ENCODE measurements around the gene MIOX. TPM values are rescaled to one million over a fixed set of nuclear protein-coding genes. Genes with fewer than 3 reads are reported as not detected.
A peak's percentile ranks its signal among the peaks of the same experiment; 100 is the strongest.

Gene MIOX
- total RNA-seq, 2 donors from 2014 or later = not detected

DNA sequence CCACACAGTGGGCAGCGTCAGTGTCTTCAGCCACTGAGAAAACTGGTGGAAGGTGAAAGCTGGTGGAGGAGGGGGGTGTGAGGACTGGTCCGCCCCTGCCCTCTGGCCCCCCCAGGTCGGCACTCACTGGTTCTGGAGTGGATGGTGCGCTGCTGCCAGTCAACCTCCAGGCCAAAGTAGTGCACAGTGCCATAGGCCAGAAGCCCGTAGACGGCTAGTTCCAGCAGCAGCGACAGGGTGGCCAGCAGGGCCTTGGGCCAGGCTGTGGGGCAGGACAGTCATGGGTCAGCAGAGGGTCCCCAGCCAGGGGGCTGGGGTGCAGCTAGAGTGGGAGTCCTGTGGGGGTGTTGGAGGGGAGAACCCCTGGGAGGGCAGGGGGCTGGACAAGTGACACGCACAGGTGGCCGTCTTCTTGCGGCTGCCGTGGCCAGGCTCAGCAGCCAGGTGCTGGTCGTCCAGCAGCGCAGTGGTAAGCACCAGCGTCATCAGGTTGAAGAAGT is 18.7 kb downstream of the MIOX start:
- Histone ChIP-seq H3K27me3 (replicated peaks; ENCODE audit: insufficient read depth) (no peaks in the 10 kb centered on the region), H3K36me3 (peaks cover 24% of the 10 kb centered on the region), H3K9me3 (no peaks in the 10 kb centered on the region), H3K4me3 (no peak overlapping the region), H3K27ac (no peak overlapping the region), H3K4me1 (ENCODE audit: control insufficient read depth in 1 of 2, low read depth in 2 of 2) (peaks cover 15 to 29% of the 10 kb centered on the region in 2 donors)
- DNase-seq (ENCODE audit: low spot score) = no peak
- no peak for ATAC-seq (ENCODE audit: insufficient number of reproducible peaks, low FRiP score, low read depth)
- TF ChIP-seq, protein P1, sequence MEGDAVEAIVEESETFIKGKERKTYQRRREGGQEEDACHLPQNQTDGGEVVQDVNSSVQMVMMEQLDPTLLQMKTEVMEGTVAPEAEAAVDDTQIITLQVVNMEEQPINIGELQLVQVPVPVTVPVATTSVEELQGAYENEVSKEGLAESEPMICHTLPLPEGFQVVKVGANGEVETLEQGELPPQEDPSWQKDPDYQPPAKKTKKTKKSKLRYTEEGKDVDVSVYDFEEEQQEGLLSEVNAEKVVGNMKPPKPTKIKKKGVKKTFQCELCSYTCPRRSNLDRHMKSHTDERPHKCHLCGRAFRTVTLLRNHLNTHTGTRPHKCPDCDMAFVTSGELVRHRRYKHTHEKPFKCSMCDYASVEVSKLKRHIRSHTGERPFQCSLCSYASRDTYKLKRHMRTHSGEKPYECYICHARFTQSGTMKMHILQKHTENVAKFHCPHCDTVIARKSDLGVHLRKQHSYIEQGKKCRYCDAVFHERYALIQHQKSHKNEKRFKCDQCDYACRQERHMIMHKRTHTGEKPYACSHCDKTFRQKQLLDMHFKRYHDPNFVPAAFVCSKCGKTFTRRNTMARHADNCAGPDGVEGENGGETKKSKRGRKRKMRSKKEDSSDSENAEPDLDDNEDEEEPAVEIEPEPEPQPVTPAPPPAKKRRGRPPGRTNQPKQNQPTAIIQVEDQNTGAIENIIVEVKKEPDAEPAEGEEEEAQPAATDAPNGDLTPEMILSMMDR (IDR thresholded peaks at IDR 0.05) = no peak

DNA sequence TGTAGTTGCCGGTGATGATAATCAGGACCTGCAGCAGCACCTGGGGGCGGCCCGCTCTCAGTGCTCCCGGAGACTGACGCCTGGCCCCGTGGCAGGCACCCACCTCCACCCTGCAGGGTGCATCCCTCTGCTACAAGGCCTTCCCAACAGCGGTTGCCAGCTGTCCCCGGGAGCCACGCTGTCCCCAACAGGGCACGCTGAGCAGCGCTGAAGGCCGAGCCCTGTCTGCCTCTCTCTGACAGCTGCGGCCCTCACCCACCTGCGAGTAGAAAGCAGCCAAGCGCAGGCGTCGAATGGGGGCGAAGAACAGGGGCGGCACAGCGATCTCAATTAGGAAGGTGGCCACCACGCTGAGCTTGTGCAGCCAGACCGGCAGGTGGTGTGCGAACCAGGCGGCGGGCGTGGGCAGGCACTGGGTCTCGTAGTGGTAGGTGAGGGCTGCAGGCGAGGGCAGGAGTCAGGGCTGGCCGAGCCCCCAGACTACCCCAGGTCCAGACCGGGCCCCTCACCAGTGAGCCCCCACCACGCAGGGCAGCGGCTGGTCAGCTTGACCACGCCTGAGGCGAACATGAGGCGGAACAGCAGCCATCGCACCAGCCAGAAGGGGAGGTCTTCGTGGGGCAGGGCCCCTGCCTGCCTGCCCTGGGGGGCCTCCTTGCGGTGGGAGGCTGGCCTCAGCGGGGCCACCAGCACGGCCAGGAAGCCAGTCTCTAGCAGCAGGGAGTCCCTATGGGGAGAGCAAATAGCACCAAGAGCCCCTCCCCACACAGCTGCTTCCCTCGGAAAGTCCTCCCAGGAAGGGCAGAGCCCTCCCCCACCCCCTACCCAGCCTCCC is 19.3 kb downstream of the MIOX start:
- no peaks in the 10 kb centered on the region for H3K27me3 ChIP-seq (replicated peaks; ENCODE audit: insufficient read depth)
- H3K4me1 ChIP-seq (ENCODE audit: control insufficient read depth in 1 of 2, low read depth in 2 of 2) = peaks cover 15 to 29% of the 10 kb centered on the region in 2 donors
- TF ChIP-seq, protein P1 (IDR thresholded peaks at IDR 0.05) = no peak
- H3K9me3 ChIP-seq = no peaks in the 10 kb centered on the region
- no peak overlapping the region for H3K27ac ChIP-seq
- ATAC-seq (ENCODE audit: insufficient number of reproducible peaks, low FRiP score, low read depth) (no peak), DNase-seq (ENCODE audit: low spot score) (no peak)
- H3K4me3 ChIP-seq = peak overlapping the region; percentile 100
- peaks cover 24% of the 10 kb centered on the region for H3K36me3 ChIP-seq

DNA sequence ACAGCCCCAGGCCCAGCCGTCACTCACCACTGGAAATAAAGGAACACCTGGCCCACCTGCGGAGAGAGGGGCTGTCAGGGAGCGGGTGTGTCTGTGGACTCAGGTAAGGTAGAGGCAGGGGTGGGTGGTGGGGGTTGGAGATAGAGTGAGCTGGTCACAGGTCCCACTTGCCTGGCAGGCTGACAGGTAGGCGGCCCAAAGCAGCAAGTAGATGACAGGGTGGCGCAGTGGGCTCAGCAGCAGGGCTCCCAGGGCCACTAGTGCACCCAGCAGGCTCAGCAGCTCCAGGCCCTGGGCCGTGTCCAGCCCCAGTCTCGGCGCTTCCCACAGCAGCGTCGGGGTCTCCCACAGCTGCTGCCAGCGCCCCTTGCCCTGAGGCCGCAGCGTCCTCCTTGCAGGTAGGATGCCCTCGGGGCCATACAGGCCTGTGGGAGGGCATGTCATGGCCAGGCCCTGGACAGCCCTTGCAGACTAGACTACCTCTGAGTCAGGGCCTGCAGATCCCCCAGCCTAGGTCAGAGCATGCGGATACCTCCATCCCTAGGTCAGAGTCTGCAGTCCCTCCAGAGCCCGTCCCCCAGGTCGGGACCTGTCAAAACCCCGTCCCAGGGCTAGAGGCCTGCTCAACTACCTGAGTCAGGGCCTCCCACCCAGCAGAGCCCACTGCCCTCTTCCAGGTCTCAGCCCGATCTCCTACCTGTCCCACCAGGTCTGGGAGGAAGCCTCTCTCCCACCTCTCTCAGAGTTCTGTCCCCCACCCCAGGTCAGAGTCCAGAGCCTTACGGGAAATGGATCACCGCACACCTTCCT is 20.2 kb downstream of the MIOX start:
- TF ChIP-seq, protein P1 (IDR thresholded peaks at IDR 0.05) = no peak
- Histone ChIP-seq H3K9me3 (no peaks in the 10 kb centered on the region), H3K36me3 (peaks cover 24% of the 10 kb centered on the region), H3K27ac (peak overlapping the region; percentile 79), H3K27me3 (replicated peaks; ENCODE audit: insufficient read depth) (no peaks in the 10 kb centered on the region), H3K4me3 (peak overlapping the region; percentile 100), H3K4me1 (ENCODE audit: control insufficient read depth in 1 of 2, low read depth in 2 of 2) (peaks cover 15 to 29% of the 10 kb centered on the region in 2 donors)
- ATAC-seq (ENCODE audit: insufficient number of reproducible peaks, low FRiP score, low read depth) (no peak), DNase-seq (ENCODE audit: low spot score) (no peak)

DNA sequence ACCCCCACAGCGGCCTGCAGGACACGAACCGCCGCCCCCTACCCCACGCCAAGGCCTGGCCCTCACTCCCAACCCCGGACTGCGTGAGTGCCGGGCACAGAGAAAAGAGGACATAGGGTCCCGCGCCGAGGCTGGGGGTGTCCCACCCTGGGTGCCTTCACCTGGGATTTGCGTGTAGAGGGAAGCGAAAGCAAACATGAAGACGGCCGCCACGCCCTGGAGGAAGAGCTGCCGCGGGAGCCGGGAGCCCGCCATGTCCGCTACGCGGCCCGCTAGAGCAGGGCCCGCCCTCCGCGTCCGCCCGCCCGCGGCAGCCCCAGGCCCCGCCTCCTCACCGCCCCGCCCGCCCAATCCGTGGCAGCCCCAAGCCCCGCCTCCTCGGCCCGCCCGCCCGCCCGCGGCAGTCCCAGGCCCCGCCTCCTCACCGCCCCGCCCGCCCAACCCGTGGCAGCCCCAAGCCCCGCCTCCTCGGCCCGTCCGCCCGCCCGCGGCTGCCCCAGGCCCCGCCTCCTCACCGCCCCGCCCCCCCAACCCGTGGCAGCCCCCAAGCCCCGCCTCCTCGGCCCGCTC is 20.8 kb downstream of the MIOX start, which contains the start of gene LMF2:
TSS of gene LMF2 (minus strand) at position 282 of the 570 bp plus-strand sequence. CDS start at position 255, 27 bp downstream.
- peak within 1 kb of the TSS; percentile 100 for H3K4me3 ChIP-seq
- peak; percentile 72 for ATAC-seq (ENCODE audit: insufficient number of reproducible peaks, low FRiP score, low read depth)
- no peak for DNase-seq (ENCODE audit: low spot score)
- H3K4me1 ChIP-seq (ENCODE audit: control insufficient read depth in 1 of 2, low read depth in 2 of 2) = peaks cover 15 to 29% of the 10 kb centered on the region in 2 donors
- H3K27ac ChIP-seq = peak within 1 kb of the TSS; percentile 82 to 89
- H3K36me3 ChIP-seq = peaks cover 22% of the 10 kb centered on the region
- H3K9me3 ChIP-seq = no peaks in the 10 kb centered on the region
- H3K27me3 ChIP-seq (replicated peaks; ENCODE audit: insufficient read depth) = no peaks in the 10 kb centered on the region
- TF ChIP-seq, protein P1 (IDR thresholded peaks at IDR 0.05) = no peak

All from thoracic aorta (tissue), 2 donors.